Psoas muscle (tissue), 8 donors: ENCODE measurements around the gene RRP1B. TPM values are rescaled to one million over a fixed set of nuclear protein-coding genes. Genes with fewer than 3 reads are reported as not detected.
"Not testable (repeated sequence)": the region's sequence is repeated elsewhere in the genome, so short reads cannot be mapped to it uniquely, and the experiment has no call there.

Experiments
- ATAC-seq, 4 donors: fragments of 200-7000 bp; cut with Tn5 transposase; one replicate each; pipeline ENCODE4 v1.9.1; 2020; ENCODE audit warnings: moderate library complexity in 3 of 4, mild to moderate bottlenecking in 2 of 4
- DNase-seq, 2 donors: peaks; one replicate each; pipeline ENCODE4 v3.0.0-alpha.2; 2020
- H3K27ac ChIP-seq: fragments of 200-600 bp; one replicate; pipeline ENCODE4 v1.8.0; 2022
- H3K27me3 ChIP-seq, 3 donors: fragments of 200-600 bp in 1 of 3; one replicate each; pipeline versions ENCODE4 v1.6.1 to v1.8.0; 2013 to 2022; ENCODE audit warnings: low read length in 2 of 3, mild to moderate bottlenecking in 2 of 3, moderate library complexity in 1 of 3; ENCODE audit not compliant: insufficient read depth in 3 of 3
- H3K36me3 ChIP-seq, 2 donors: fragments of 200-600 bp in 1 of 2; one replicate each; pipeline versions ENCODE4 v1.6.1 to v1.8.0; 2013 to 2022; ENCODE audit warnings: low read depth in 1 of 2, mild to moderate bottlenecking in 1 of 2, moderate library complexity in 1 of 2; ENCODE audit not compliant: insufficient read depth in 1 of 2
- H3K4me1 ChIP-seq: fragments of 200-600 bp; one replicate; pipeline ENCODE4 v1.8.0; 2022
- H3K4me3 ChIP-seq: fragments of 200-600 bp; one replicate; pipeline ENCODE4 v1.8.0; 2022; ENCODE audit warnings: mild to moderate bottlenecking
- H3K9me3 ChIP-seq: fragments of 200-600 bp; one replicate; pipeline ENCODE4 v1.8.0; 2022
- CTCF ChIP-seq: fragments of 200-600 bp; IDR thresholded peaks from one replicate; pipeline ENCODE4 v1.8.0; 2022; ENCODE audit warnings: antibody characterized with exemption
- WGBS, 3 donors: extraction: QIAGEN DNeasy Blood & Tissue Kit; methylation state at CpG; one replicate each; pipeline versions ENCODE4 v1.1.6 to v1.1.7; 2013; 5-methylcytosine and 5-hydroxymethylcytosine counted together
- intact Hi-C, 2 donors: fragments of 100-400 bp; cut with DNase I; formaldehyde crosslinking; loops; one replicate each; pipeline versions ENCODE4 v1.11.0 to v1.14.2; 2022
- polyA plus RNA-seq, 3 donors: library from polyadenylated mRNA; stranded (reverse); fragments of 200-250 nt; gene quantifications; one replicate each; pipeline ENCODE4 v1.2.3, GENCODE V29; 2013
- total RNA-seq, 4 donors: library from RNA; stranded (reverse); fragmentation: NEBNext Ultra II Directional in 2 of 4; extraction: Animal tissue kit (Norgen Biotek cat#: 25700) in 2 of 4; gene quantifications; one replicate each; pipeline versions ENCODE4 v1.2.1 to v1.2.4, GENCODE V29; 2021 to 2023
- donor health status: healthy with polysubstance abuse.
- donor health status: DM: no; HTN: no; CAD: no; lungs with moderate emphysema.
- donor health status: Bipolar disorder and iron deficiency.
- donor health status: healthy.
- donor health status: DM: yes; HTN: yes; CAD: no.
- donor health status: DM: no; HTN: no; CAD: no.
- donor health status: DM: no; HTN: no; CAD: no.
- donor health status: DM: yes; HTN: yes; CAD: no.

Gene RRP1B
- total and polyA plus RNA-seq, 7 donors: 6.0 to 21.6 (median 20.2) TPM

GRCh38 chr21:43645976-43646375 is 13.4 kb upstream of the RRP1B start:
- Histone ChIP-seq H3K4me1 (no peaks in the 10 kb centered on the region), H3K36me3 (no peaks in the 10 kb centered on the region), H3K9me3 (no peaks in the 10 kb centered on the region), H3K4me3 (no peak overlapping the region), H3K27ac (no peak overlapping the region), H3K27me3 (peaks cover 0 to 4% (median 0%) of the 10 kb centered on the region in 3 donors)
- TF ChIP-seq CTCF: no peak
- intact Hi-C loops: no loop called here
- DNase-seq (no peak), ATAC-seq (no peak)
- 39 to 46% (median 45%) methylated on average over 4 of the region's 4 CpGs for WGBS, 3 donors

- 21 to 25% (median 23%) methylated on average over 7 of the region's 7 CpGs for WGBS, 3 donors
Measured at GRCh38 chr21:43646550-43647260, 12.7 kb upstream of the RRP1B start.

GRCh38 chr21:43648171-43648570 is 11.2 kb upstream of the RRP1B start:
- Histone ChIP-seq H3K4me3 (no peak overlapping the region), H3K9me3 (no peaks in the 10 kb centered on the region), H3K4me1 (no peaks in the 10 kb centered on the region), H3K27me3 (peaks cover 0 to 4% (median 0%) of the 10 kb centered on the region in 3 donors), H3K36me3 (no peaks in the 10 kb centered on the region), H3K27ac (no peak overlapping the region)
- 69 to 77% (median 74%) methylated on average over 9 of the region's 9 CpGs for WGBS, 3 donors
- ATAC-seq (no peak), DNase-seq (no peak)
- intact Hi-C loops: no loop called here
- TF ChIP-seq CTCF: no peak

More at GRCh38 chr21:43646550-43647260, 12.7 kb upstream of the RRP1B start:
- peak; percentile 89 to 94 for DNase-seq
- H3K9me3 ChIP-seq: no peaks in the 10 kb centered on the region
- ATAC-seq: peak; percentile 97 to 99 (median 98)
- H3K36me3 ChIP-seq: no peaks in the 10 kb centered on the region
- no peaks in the 10 kb centered on the region for H3K4me1 ChIP-seq
- intact Hi-C loops: no loop called here
- no peak overlapping the region for H3K27ac ChIP-seq
- H3K27me3 ChIP-seq: peaks cover 0 to 4% (median 0%) of the 10 kb centered on the region in 3 donors
- H3K4me3 ChIP-seq: no peak overlapping the region
- peak; percentile 100 for TF ChIP-seq CTCF

- not testable (repeated sequence) for H3K36me3 ChIP-seq, H3K4me3 ChIP-seq, H3K4me1 ChIP-seq, DNase-seq, H3K27me3 ChIP-seq, ATAC-seq, H3K27ac ChIP-seq, H3K9me3 ChIP-seq
- 85 to 95% (median 94%) methylated on average over 6 of the region's 6 CpGs for WGBS, 3 donors
- intact Hi-C loops: loop anchor here in 1 of 2 donors (10.0 kb wide), 1 partner anchor 307 kb away; no protein-coding TSS in a partner anchor
Measured at GRCh38 chr21:43651926-43652325, 7.4 kb upstream of the RRP1B start.

- ATAC-seq: no peak
Measured at GRCh38 chr21:43652616-43653015, 6.7 kb upstream of the RRP1B start.

More at GRCh38 chr21:43652616-43653015, 6.7 kb upstream of the RRP1B start:
- TF ChIP-seq CTCF: no peak
- Histone ChIP-seq H3K4me3 (no peak overlapping the region), H3K36me3 (no peaks in the 10 kb centered on the region), H3K27me3 (no peaks in the 10 kb centered on the region), H3K27ac (no peak overlapping the region), H3K9me3 (no peaks in the 10 kb centered on the region), H3K4me1 (no peaks in the 10 kb centered on the region)
- DNase-seq: no peak
- WGBS, 3 donors: 81 to 89% (median 86%) methylated on average over 6 of the region's 6 CpGs
- intact Hi-C loops: loop anchor here in 1 of 2 donors (10.0 kb wide), 1 partner anchor 308 kb away; no protein-coding TSS in a partner anchor
